ENCODE data around the gene KRTAP10-4.
"Not testable (repeated sequence)": the region's sequence is repeated elsewhere in the genome, so short reads cannot be mapped to it uniquely, and the experiment has no call there.

KRTAP10-4 gene

DNA sequence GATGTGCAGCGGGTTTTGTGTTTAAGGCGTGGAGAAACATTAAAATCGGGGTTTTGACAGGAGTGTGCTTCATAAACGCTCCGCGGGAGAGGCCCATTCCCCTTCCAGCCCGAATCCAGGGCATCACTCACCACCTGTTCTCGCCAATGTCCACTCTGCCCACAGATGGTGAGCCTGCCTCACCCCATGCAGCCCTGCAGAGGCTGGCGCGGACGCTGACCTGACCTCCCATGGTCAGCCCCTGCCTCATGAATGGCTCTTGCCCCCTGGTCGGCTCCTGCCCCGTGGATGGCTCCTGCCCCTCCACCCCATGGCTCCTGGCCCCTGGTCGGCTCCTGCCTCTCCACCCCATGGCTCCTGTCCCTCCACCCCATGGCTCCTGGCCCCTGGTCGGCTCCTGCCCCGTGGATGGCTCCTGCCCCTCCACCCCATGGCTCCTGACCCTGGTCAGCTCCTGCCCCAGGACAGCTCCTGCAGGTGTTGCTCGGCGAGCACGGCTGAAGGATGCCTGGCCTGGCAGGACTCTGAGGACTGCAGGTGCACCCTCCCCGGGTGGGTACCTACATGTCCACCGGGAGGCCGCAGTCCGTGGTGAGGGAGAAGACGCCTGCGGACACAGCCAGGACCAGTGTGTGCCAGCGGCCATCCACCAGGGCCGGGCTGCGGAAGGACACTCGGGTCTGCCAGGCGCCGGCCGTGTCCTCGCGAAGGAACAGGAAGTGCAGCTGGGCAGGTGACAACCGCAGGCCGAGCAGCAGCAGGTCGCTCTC is 40.2 kb upstream of the KRTAP10-4 start:
- no peak overlapping the region for H3K4me3 ChIP-seq
- H3K27ac ChIP-seq: no peak overlapping the region

DNA sequence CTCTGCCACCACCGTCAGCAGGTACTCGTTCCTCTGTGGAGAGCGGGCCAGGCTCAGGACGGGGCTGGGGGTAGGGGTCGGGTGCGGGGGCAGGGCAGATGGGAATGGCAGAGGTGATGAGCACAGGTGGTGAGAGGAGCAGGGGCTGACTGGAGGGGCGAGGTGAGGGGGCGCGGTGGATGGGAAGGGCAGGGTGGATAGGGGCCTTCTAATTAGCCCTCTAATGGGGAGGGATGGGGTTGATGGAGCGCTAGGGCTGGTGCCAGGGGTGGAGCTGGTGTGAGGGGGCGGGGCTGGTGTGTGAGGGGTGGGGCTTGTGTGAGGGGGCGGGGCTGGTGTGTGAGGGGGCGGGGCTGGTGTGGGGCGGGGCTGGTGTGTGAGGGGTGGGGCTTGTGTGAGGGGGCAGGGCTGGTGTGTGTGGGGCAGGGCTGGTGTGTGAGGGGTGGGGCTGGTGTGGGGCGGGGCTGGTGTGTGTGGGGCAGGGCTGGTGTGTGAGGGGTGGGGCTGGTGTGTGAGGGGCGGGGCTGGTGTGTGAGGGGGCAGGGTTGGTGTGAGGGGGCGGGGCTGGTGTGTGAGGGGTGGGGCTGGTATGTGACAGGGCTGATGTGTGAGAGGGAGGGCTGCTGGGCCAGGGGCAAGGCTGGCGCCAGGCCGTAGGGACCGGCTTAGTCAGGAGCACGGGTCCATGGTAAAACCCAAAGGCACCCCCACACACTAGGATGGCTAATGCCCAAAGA is 39.5 kb upstream of the KRTAP10-4 start:
- H3K4me3 ChIP-seq: no peak overlapping the region
- H3K27ac ChIP-seq: no peak overlapping the region

DNA sequence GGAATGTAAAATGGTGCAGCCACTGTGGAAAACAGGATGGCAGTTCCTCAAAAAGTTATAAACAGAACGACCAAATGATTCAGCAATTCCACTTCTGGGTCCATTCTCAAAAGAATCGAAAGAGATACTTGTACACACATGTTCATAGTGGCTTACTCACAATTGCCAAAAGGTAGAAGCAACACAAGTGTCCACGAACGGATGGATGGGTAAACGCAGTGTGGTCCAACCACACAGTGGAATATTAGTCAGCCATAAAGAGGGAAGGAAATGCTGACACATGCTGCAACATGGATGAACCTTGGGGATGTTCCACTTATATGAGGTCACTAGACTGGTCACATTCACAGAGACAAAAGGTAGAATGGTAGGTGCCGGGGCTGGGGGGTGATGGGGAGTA is 38.8 kb upstream of the KRTAP10-4 start:
- H3K27ac ChIP-seq: no peak overlapping the region
- no peak overlapping the region for H3K4me3 ChIP-seq

DNA sequence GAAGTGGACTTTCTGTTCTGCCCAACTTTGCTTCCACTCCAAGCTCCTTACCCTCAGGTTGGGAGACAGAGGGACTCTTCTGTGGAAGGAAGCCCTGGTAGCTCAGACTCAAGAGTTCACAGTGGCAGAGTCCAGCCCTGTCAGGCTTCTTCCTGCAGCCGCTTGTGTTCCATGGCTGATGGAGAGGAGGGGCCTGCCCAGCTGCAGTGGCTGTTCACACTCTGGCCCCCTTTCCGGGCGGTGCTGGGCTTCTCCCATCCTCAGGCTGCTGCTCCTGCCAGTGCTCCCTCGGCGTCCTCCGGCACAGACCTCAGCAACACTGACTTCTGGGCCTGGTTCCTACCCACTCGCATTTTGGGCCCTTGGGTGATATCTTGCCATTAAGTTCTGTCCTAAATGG is 37.6 kb upstream of the KRTAP10-4 start:
- no peak overlapping the region for H3K27ac ChIP-seq
- H3K4me3 ChIP-seq: no peak overlapping the region

DNA sequence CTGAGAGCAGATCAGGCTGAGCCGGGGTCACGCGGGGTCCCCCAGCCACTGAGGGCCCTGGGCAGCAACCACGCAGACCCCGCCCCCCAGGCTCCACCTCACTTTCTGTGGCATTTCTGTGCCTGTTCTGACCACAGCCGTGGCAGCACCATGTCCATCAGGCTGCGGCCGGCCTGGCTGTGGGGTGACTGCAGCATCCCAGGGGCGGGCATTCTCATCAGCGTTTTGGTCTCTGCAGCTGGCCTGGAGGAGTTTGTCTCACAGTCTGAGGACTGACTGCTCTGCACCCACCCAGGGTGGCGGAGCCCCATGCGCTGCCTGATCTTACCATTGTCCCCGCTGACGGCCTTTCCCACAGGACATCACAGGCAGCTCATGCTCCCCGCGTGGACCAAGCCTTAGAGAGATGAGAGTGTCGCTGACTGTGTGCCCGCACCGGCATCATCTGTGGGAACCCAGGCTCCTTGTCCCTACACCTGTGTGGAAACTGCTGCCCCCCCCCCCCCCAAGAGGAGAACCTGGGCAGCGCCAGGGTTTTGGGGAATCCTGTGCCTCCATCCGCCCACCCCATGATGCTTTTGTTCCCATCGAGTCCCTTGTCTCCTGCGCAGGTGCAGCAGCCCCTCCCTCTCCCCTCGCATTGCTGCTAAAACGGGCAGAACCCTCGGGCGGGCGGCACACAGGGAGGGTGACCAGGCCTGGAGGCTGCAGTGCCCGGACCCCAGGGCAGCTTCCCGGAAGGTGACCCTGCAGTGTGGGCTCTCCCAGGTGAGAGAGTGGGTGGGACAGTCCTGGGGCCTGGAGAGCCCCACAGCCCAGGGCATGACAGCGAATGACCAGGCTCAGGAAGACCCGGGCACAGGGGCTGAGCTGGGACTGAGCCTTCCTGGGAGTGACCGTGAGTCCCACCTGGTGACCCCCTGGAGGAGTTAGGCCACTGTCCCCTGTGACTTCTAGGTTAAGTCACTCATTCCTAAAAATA is 35.3 kb upstream of the KRTAP10-4 start:
- Histone ChIP-seq H3K27ac (no peak overlapping the region), H3K4me3 (no peak overlapping the region)

DNA sequence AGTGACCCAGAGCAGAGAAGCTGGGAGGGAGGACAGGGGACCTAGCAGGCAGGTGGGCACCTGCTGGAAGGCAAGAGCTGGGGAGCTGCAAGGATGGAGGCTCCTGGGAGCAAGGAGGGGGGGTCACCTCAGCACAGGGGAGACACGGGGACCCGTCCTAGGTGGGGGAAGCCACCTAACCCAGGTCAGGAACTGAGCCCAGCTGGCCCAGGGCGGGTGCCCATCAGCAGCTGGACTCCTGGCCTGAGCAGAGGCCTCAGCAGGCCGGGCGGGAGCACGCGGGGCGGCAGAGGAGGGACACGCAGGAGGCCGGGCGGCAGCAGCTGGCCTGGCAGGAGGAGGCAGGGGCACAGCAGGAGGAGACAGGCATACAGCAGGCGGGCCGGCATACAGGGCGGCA is 34.5 kb upstream of the KRTAP10-4 start:
- Histone ChIP-seq H3K27ac (no peak overlapping the region), H3K4me3 (no peak overlapping the region)

DNA sequence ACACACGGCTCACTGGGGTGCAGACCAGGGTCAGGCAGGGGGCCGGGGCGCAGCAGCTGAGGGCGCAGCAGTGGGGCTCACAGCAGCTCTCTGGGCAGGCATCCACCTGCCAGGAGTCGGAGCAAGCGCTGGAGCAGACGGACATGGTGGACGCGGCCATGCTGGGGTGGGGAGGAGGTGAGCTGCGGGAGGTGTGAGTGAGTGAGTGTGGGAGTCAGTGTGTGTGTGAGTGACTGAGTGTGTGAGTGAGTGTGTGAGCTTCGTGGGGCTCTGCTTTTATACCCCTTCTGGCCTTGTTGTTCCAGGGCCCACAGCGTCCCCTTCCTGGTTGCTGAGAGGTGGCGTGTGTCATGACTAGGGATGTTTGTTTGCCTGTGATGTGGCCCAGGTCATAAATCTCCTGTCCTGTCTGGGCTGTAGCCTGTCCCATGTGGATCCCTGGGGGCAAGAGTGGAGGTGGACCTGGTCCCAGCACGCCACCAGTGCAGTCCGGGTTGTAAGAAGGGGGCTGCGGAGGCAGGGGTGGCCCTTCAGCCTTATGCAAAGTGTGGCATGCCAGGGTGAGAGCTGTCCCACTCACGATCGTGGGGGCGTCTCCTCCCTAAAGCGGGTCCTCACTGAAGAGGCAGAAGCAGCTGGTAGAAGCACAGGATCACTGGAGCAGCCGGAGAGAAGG is 33.4 kb upstream of the KRTAP10-4 start, which contains the start of gene KRTAP10-1:
KRTAP10-1 (minus strand) TSS at position 205 of the 676 bp plus-strand sequence; CDS start at position 160, 45 bp downstream.
- Histone ChIP-seq H3K27ac (no peak within 1 kb of the TSS), H3K4me3 (no peak within 1 kb of the TSS)

DNA sequence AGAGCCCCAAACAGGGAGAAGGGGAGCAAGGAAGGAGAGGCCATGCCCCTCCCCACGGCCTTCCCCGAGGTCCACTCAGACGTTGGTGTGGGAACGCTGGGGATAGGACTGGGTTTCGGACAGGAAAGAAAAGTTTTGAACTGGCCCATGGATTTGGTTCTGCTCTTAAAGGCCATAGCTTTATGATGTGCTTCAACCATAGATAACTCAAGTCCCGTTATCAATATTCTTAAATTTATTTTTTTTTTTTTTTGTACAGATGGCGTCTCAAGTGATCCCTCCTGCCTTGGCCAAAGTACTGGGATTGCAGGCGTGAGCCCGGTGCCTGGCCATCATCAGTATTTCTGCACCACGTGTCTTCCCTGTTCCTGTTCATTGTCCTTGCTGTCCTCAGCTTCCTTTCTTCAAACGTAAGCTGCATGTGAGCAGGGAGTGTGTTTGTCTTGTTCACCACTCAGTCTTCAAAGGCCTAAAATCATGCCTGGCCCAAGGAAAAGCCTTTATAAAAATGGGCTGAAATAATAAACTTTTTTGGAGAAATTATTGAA is 32.7 kb upstream of the KRTAP10-4 start:
- H3K4me3 ChIP-seq: no peak overlapping the region
- H3K27ac ChIP-seq: no peak overlapping the region

DNA sequence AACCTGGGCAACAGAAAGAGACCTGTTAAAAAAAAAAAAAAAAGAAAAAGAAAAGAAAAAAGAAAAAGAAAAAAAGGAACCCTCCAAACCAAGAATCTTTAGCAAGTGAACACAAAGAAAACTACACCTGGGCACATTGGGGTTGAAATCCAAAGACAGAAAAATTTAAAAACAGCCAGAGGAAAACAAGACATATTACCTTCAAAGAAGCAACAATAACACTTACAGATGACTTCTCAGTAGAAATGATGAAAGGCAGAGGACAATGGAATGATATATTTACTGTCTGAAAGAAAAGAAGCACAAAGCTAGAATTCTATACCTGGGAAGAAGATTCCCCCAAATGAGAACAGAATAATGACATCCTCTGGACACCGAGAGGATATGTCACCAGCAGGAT is 30.8 kb upstream of the KRTAP10-4 start:
- Histone ChIP-seq H3K27ac (no peak overlapping the region), H3K4me3 (no peak overlapping the region)

DNA sequence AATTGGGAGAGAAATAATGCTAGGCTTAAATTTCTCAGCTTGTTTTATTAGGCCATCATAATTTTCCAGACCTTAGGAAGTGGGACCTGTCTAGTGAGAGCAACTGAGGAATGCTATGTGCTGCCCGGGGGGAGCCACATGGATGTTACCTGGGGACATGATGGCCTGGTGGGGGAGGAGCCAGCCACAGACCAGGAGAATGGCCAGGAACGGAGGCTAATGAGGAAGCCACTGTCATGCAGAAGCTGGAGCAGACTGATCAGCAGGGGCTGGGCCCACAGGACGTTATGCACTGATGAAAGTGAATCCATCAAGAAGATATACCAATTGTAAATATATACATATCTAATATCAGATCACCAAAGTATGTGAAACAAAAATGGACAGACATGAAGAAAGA is 29.0 kb upstream of the KRTAP10-4 start:
- H3K4me3 ChIP-seq: no peak overlapping the region

DNA sequence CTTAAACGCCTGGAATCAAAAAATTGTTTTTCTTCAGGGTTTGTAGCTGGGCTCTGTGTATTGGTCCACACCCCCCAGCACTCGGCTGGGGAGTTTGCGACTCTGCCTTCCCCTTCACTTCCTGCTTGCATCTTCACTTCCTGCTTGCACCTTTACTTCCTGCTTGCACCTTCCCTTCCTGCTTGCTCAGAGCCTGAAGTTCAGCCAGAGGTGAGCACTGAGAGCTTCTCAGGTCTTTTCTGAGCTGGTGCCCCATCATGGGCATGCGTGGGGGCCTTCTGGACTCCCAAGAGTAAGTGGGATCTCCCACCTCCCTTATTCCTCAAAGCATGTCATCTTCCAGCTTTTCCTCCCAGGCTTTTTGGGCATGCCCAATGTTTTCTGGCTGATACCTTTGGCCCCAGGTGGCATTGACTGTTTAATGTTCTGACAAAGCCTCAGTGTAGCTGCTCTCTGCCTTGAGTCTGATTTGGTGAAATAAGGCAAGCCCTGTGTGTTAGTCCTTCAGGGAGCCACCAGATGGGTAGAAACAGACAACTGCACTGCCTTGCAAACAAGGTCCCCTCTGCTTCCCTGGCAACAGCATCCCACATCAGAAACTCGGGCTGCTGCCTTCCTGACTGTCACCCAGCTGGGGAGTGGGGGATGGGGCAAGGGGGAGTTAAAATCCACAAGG is 25.7 kb upstream of the KRTAP10-4 start:
- Histone ChIP-seq H3K4me3 (no peak overlapping the region), H3K27ac (peak overlapping the region in 3 of 21 experiments; percentile 26 to 63 (median 58))

More for the DNA sequence above, 29.0 kb upstream of the KRTAP10-4 start:
- H3K27ac ChIP-seq: no peak overlapping the region

DNA sequence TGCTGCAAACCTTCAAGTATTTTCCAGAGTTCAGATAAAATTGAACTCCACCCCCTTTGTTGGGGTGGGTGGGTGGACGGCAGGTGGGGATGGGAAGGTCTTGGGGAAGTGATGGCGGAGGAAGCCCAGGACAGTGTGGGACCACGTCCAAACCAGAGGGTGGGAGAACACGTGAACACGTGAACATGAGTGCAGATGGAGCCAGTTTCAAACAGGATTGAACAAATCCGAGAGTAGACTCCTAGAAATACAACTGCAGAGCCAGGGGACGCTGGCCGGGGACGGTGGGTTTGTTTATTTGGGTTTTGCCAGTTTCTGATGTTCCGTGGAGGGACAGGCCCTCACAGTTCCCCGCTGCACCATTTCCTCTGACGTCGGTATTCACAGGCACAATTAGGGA is 25.1 kb upstream of the KRTAP10-4 start:
- H3K4me3 ChIP-seq: no peak overlapping the region
- peak overlapping the region in 2 of 21 experiments; percentile 27 to 63 for H3K27ac ChIP-seq

DNA sequence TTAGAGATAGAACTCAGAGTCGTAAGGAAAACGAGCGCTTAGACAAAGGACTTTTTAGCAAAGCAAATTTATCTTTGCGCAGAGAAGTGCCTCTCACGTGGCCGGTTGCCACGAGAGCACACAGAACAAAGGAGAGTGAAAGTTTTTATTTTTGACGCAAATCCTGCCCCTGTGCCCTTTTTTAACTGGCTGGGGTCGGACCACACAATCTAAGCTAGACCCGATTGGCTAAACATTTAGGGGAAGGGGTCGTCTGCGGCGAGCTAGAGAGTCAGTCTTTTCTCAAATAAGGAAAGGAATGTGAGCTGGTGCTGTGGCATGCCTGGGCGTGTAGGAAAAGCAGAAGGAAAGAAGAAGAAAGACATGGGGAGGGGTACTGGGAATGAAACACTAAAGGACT is 24.6 kb upstream of the KRTAP10-4 start:
- peak overlapping the region in 1 of 7 experiments; percentile 4 for H3K4me3 ChIP-seq
- H3K27ac ChIP-seq: peak overlapping the region in 2 of 21 experiments; percentile 27 to 63

DNA sequence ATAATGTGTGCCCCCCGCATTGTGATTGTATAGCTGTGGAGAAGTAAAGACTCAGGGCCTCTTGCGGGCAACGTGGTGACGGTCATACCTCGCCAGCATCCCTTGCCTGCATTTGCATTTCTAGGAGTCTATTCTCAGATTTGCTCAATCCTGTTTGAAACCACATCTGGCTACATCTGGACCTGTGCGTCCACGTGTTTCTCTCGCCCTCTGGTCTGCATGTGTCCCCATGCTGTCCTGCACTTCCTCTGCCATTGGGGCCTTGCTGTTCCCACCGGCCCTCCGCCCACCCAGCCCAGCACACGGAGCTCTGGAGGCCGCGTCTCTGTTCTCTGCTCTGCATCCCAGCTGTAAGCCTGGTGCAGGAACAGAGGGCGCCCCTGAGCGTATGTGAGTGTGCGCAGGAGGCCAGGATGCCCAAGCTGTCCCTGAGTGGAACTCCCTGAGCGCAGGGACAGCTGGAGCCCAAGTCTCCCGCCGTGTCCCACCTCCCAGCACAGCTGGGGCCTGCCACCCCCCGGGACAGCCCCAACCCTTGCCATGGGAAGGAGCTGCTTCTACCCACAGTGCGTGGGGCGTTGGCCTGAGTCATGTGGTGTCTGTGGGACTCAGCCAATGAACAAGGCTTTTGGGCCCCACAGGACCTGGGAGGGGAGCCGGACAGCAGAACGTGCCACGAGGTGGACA is 23.9 kb upstream of the KRTAP10-4 start:
- H3K4me3 ChIP-seq: no peak overlapping the region
- H3K27ac ChIP-seq: peak overlapping the region in 2 of 21 experiments; percentile 27 to 63

DNA sequence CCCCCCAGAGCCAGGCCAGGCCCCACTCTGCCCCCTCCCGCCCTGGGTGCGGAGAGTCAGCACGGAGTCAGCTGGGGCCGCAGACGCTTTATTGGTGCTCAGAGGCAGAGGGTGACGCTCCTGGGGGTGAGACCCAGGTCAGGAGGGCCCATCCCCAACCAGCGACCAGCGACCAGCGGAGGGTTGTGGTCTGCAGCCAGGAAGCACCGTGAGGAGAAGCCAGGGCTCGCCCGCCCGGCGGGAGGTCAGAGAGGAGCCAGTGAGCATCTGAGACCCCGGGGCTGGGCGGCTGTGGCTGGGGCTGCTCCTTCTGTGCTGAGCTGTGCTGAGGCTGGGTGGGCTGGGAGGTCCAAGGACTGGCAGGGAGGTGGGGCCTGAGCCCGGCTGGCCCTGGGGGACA is 23.2 kb upstream of the KRTAP10-4 start:
- H3K4me3 ChIP-seq, H3K27ac ChIP-seq: not testable (repeated sequence)

DNA sequence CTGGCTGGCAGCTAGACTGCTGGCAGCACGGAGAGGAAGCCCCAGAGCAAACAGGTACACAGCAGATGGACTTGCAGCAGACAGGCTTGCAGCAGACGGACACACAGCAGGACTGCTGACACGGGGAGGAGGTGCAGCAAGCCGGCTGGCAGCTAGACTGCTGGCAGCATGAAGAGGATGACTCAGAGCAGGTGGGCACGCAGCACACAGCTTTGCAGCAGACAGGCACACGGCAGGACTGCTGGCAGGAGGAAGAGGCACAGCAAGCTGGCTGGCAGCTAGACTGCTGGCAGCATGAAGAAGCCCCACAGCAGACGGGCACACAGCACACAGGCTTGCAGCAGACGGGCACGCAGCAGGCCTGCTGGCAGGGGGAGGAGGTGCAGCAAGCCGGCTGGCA is 22.7 kb upstream of the KRTAP10-4 start:
- Histone ChIP-seq H3K27ac (no peak overlapping the region), H3K4me3 (no peak overlapping the region)

DNA sequence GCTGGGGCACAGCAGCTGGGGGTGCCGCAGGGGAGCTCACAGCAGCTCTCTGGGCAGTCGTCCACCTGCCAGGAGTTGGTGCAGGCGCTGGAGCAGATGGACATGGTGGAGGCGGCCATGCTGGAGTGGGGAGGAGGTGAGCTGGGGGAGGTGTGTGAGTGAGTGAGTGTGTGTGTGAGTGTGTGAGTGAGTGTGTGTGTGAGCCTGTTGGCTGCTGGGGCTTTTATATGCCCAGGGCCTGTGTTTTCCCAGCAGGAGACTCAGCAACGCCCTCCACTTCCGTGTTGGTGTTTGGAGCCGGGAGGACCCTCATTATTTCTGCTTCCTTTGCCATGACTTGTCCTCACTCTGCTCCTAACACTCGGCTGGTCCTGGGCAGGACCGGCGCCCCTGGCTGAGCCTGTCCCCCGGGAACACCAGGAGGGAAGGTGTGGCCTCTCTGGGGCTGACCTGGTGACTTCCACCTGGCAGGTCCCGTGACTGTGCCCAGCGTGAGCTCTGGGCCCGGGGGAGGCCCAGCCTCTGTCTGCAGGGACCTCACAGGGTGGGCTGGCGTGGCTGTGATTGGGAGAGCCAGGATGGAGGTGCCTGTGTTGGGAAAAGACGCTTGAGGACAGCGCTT is 22.1 kb upstream of the KRTAP10-4 start, which contains the start of gene KRTAP10-2:
KRTAP10-2 (minus strand) TSS at position 166 of the 622 bp plus-strand sequence; CDS start at position 119, 47 bp downstream.
- Histone ChIP-seq H3K4me3 (no peak within 1 kb of the TSS), H3K27ac (no peak within 1 kb of the TSS)
